Dermis blood vessel endothelial cell (primary cell): ENCODE measurements around the gene NDUFA1. TPM values are rescaled to one million over a fixed set of nuclear protein-coding genes. Genes with fewer than 3 reads are reported as not detected.
"Not testable (repeated sequence)": the region's sequence is repeated elsewhere in the genome, so short reads cannot be mapped to it uniquely, and the experiment has no call there.

Experiments
- DNase-seq: peaks from one replicate; pipeline ENCODE4 v3.0.0; 2010
- total RNA-seq: library from RNA; depleted of rRNA; stranded (reverse); fragments of >200 nt; gene quantifications from 2 replicates; pipeline ENCODE4 v1.2.3, GENCODE V29; 2014

The NDUFA1 gene
- total RNA-seq, 1 donor from 2014 or later, result 89.2 TPM

GRCh38 chrX:119916310-119916709 lies 44.7 kb downstream of the NDUFA1 start:
- no peak for DNase-seq

GRCh38 chrX:119917877-119918276 lies 46.2 kb downstream of the NDUFA1 start:
- DNase-seq, result no peak

GRCh38 chrX:119919835-119920585 lies 48.4 kb downstream of the NDUFA1 start:
- no peak for DNase-seq

- DNase-seq, result not testable (repeated sequence)
Measured at GRCh38 chrX:119922391-119922790, 50.8 kb downstream of the NDUFA1 start.

Other genes with a start within 250 kb of the NDUFA1 start
- 22.8 and 40.9 TPM in 2 replicates for gene SEPTIN6, start 178.7 kb upstream of the NDUFA1 start, total RNA-seq
- 0.05 TPM in 1 of 2 replicates, not detected in the other for gene SOWAHD, start 113.2 kb upstream of the NDUFA1 start, total RNA-seq
- 2,423 and 9,363 TPM in 2 replicates for gene RPL39, start 80.2 kb upstream of the NDUFA1 start, total RNA-seq
- 1.9 and 4.0 TPM in 2 replicates for gene UPF3B, start 18.9 kb upstream of the NDUFA1 start, total RNA-seq
- 18.0 and 19.6 TPM in 2 replicates for gene RNF113A, start 99 bp upstream of the NDUFA1 start, total RNA-seq
- not detected in 2 replicates for gene AKAP14, start 24.1 kb downstream of the NDUFA1 start, total RNA-seq
- 3.5 and 4.4 TPM in 2 replicates for gene NKAP, start 71.9 kb downstream of the NDUFA1 start, total RNA-seq
- not detected in 2 replicates for gene RHOXF2B, start 205.9 kb downstream of the NDUFA1 start, total RNA-seq
- gene RHOXF1, start 244.1 kb downstream of the NDUFA1 start, total RNA-seq, result not detected in 2 replicates